Common myeloid progenitor, CD34-positive (primary cell): Measurements from ENCODE around the gene DUSP9.

Source experiments
- CTCF ChIA-PET: fragments of 350-600 bp; sonication (Branson Sonifier 250); formaldehyde crosslinking; loops from one replicate; lab custom pipeline; 2021; ENCODE audit warnings: antibody characterized with exemption; lab: Charles Lee
- POLR2A ChIA-PET: fragments of 350-600 bp; sonication (Branson Sonifier 250); formaldehyde crosslinking; loops from one replicate; lab custom pipeline; 2021; ENCODE audit warnings: antibody characterized with exemption; lab: Charles Lee
- DNase-seq, 3 donors: peaks; one replicate each; pipeline versions ENCODE4 v3.0.0 to v3.0.0-alpha.2; 2013
- H3K27ac ChIP-seq, 2 experiments: 1 replicate in 1 of 2; 2 replicates in 1 of 2; pipeline ENCODE4 v1.7.0; 2013; ENCODE audit warnings: inconsistent platforms in 2 of 2, low read length in 2 of 2, mild to moderate bottlenecking in 2 of 2, low read depth in 1 of 2, moderate library complexity in 1 of 2; ENCODE audit not compliant: severe bottlenecking in 2 of 2, insufficient read depth in 1 of 2, poor library complexity in 1 of 2
- H3K27me3 ChIP-seq, 5 experiments: replicated peaks in 2 of 5; 1 replicate in 3 of 5; 2 replicates in 2 of 5; pipeline versions ENCODE4 v1.6.1 to v1.7.0; 2013; ENCODE audit warnings: low read length in 4 of 5, mild to moderate bottlenecking in 2 of 5, moderate library complexity in 2 of 5, inconsistent platforms in 1 of 5; ENCODE audit not compliant: insufficient read depth in 5 of 5, control insufficient read depth in 4 of 5
- H3K36me3 ChIP-seq, 4 experiments: 1 replicate in 2 of 4; 2 replicates in 2 of 4; pipeline versions ENCODE4 v1.6.1 to v1.7.0; 2013; ENCODE audit warnings: low read length in 3 of 4, control low read depth in 1 of 4, mild to moderate bottlenecking in 1 of 4; ENCODE audit not compliant: control insufficient read depth in 4 of 4, insufficient read depth in 4 of 4
- H3K4me1 ChIP-seq, 4 experiments: 1 replicate in 3 of 4; 2 replicates in 1 of 4; pipeline versions ENCODE4 v1.6.1 to v1.7.1; 2013; ENCODE audit warnings: low read length in 3 of 4, mild to moderate bottlenecking in 3 of 4, control low read depth in 1 of 4, inconsistent platforms in 1 of 4, moderate library complexity in 1 of 4; ENCODE audit not compliant: control insufficient read depth in 4 of 4, insufficient read depth in 4 of 4; ENCODE audit errors: control extremely low read depth in 1 of 4
- H3K4me3 ChIP-seq, 7 experiments: 1 replicate in 4 of 7; 2 replicates in 3 of 7; pipeline versions ENCODE4 v1.5.1 to v1.7.0; 2013; ENCODE audit warnings: mild to moderate bottlenecking in 7 of 7, low read length in 6 of 7, moderate library complexity in 6 of 7, inconsistent platforms in 2 of 7, low read depth in 2 of 7, control low read depth in 1 of 7; ENCODE audit not compliant: insufficient read depth in 4 of 7, control insufficient read depth in 1 of 7; ENCODE audit errors: extremely low read depth in 1 of 7
- H3K9me3 ChIP-seq, 5 experiments: 1 replicate in 4 of 5; 2 replicates in 1 of 5; pipeline versions ENCODE4 v1.6.1 to v1.7.1; 2013; ENCODE audit warnings: low read length in 4 of 5, mild to moderate bottlenecking in 2 of 5, inconsistent platforms in 1 of 5, low read depth in 1 of 5, moderate library complexity in 1 of 5; ENCODE audit not compliant: control insufficient read depth in 4 of 5, insufficient read depth in 2 of 5; ENCODE audit errors: control extremely low read depth in 1 of 5
- WGBS: methylation state at CpG from one replicate; pipeline ENCODE4 v1.1.5; 2013; ENCODE audit not compliant: insufficient coverage; 5-methylcytosine and 5-hydroxymethylcytosine counted together

DUSP9 gene

DNA sequence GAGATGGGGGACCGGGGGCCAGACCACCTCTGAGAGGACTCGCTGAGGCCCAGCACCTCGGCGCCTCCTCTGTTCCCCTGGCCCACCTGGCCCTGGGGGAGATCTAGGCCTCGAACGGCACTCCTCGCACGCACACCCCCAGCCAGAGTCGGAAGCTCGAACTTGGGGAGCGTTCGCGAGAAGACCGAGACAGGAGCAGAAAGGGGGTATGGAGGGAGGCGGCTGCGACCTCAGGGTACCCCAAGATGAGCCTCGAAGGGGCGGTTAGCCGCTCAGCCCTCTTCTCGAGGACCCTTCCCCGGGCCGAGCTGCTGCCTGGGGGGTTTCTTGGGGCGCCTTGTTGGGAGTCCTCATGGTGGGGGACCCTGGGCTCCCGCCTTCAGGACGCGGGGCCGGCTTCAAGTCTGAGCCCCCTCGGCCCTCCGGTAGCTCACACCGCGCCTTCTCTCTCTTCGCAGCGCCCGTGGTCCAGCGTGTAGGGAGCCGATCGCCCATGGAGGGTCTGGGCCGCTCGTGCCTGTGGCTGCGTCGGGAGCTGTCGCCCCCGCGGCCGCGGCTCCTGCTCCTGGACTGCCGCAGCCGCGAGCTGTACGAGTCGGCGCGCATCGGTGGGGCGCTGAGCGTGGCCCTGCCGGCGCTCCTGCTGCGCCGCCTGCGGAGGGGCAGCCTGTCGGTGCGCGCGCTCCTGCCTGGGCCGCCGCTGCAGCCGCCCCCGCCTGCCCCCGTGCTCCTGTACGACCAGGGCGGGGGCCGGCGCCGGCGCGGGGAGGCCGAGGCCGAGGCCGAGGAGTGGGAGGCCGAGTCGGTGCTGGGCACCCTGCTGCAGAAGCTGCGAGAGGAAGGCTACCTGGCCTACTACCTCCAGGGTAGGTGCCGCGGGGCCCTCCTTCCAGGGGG, 706 bp downstream of the DUSP9 start:
- Histone ChIP-seq H3K4me3 (no peak overlapping the region), H3K27ac (no peak overlapping the region), H3K4me1 (peaks cover 0 to 13% (median 5%) of the 10 kb centered on the region in 4 experiments), H3K27me3 (peaks cover 0 to 65% (median 24%) of the 10 kb centered on the region in 5 experiments), H3K36me3 (no peaks in the 10 kb centered on the region), H3K9me3 (peaks cover 0 to 5% (median 0%) of the 10 kb centered on the region in 5 experiments)
- WGBS = 32% methylated on average over 85 of the region's 85 CpGs
- CTCF ChIA-PET = interaction anchor here (0.8 to 3.5 kb wide), 9 partner anchors 11 to 108 kb away, joined by 3 to 16 read pairs (median 5); no protein-coding TSS in a partner anchor
- POLR2A ChIA-PET = no interaction called here
- DNase-seq = no peak

DNA sequence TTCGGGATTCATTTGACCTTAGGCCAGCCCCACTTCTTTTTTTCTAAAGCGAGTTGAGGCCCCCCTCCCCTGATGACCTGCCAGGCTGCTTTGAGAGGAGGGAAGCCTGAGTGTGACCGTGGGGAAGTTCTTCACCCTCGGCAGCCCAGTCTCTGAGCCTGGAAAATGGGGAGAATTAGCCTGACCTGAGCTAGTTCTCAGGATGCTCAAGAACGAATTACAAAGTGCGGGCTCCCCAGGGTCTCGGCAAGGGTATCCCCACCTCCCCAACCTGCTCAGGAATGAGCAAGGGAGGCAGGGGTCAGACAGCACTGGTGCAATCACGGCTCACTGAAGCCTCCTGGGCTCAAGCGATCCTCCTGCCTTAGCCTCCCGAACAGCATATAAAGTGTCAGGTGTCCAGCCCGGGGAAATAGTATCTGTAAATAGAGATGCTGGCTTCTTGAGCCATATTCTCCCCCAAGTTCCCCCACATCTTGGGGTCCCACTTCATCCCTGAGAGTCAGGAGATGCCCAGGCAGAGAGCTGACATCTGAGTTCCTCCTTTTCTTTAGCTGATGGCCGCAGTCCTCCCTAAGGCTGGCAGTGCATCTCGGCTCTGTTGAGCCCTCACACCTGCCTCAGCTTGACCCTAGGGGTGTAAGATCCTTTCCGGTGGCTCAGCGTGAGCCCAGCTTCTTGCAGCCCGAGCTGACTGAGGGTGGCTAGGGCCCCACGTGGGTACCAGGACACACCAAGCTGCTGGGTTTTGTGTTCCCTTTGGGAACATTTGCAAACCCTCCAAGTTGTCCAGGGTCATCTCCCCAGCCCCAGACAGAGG, 1.6 kb downstream of the DUSP9 start:
- ChIA-PET POLR2A (no interaction called here), CTCF (interaction anchor here (0.5 to 3.5 kb wide), 12 partner anchors 8 to 109 kb away, joined by 3 to 16 read pairs (median 4); no protein-coding TSS in a partner anchor)
- Histone ChIP-seq H3K4me1 (peaks cover 0 to 11% (median 3%) of the 10 kb centered on the region in 4 experiments), H3K27me3 (peaks cover 0 to 57% (median 20%) of the 10 kb centered on the region in 5 experiments), H3K4me3 (no peak overlapping the region), H3K9me3 (peaks cover 0 to 5% (median 0%) of the 10 kb centered on the region in 5 experiments), H3K27ac (no peak overlapping the region), H3K36me3 (no peaks in the 10 kb centered on the region)
- DNase-seq = no peak
- 82% methylated on average over 15 of the region's 17 CpGs for WGBS

DNA sequence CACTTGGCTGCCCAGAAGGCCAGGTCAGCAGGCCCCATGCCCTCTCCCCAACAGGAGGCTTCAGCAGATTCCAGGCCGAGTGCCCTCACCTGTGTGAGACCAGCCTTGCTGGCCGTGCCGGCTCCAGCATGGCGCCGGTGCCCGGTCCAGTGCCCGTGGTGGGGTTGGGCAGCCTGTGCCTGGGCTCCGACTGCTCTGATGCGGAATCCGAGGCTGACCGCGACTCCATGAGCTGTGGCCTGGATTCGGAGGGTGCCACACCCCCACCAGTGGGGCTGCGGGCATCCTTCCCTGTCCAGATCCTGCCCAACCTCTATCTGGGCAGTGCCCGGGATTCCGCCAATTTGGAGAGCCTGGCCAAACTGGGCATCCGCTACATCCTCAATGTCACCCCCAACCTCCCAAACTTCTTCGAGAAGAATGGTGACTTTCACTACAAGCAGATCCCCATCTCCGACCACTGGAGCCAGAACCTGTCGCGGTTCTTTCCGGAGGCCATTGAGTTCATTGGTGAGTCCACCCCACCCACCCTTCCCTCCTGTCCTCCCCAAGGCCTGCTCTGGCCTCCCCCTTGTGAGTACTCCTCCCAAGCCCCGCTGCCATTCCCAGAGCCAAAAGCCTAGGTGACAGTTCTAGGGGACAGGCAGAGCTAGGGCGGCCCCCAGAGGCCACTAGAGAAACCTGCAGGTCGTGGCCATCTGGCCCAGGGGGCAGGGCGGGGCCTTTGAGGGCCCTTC, 2.3 kb downstream of the DUSP9 start:
- ChIA-PET CTCF (interaction anchor here (1.1 to 3.5 kb wide), 8 partner anchors 9 to 110 kb away, joined by 3 to 16 read pairs (median 4); no protein-coding TSS in a partner anchor), POLR2A (no interaction called here)
- Histone ChIP-seq H3K36me3 (no peaks in the 10 kb centered on the region), H3K9me3 (peaks cover 0 to 8% (median 0%) of the 10 kb centered on the region in 5 experiments), H3K27ac (no peak overlapping the region), H3K4me3 (no peak overlapping the region), H3K4me1 (peaks cover 0 to 7% (median 0%) of the 10 kb centered on the region in 4 experiments), H3K27me3 (peaks cover 0 to 52% (median 21%) of the 10 kb centered on the region in 5 experiments)
- WGBS = 84% methylated on average over 25 of the region's 26 CpGs
- peak; percentile 33 to 54 (median 39) for DNase-seq

DNA sequence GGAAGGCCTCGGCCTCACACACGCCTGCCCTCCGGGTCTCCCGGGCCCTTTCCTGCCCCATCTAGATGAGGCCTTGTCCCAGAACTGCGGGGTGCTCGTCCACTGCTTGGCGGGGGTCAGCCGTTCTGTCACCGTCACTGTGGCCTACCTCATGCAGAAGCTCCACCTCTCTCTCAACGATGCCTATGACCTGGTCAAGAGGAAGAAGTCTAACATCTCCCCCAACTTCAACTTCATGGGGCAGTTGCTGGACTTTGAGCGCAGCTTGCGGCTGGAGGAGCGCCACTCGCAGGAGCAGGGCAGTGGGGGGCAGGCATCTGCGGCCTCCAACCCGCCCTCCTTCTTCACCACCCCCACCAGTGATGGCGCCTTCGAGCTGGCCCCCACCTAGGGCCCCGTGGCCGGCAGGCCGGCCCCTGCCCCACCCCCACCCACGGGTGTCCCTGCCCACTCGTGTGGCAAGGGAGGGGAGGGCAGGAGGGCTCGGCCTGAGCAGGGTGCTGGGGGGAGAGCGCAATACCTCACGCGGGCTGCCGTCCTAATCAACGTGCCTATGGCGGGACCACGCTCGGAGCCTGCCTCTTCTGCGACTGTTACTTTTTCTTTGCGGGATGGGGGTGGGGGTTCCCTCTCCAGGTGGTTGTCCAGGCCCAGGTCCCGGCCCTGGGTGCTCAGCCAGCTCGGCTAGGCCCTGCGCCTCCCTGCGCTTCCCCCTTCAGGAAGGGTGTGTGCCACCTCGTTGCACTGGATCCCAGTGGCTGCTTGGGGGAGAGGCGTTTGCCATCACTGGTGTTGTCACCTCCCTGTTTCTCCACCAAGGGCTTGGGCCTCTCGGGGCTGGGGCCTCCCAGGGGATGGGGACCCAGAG, 3.1 kb downstream of the DUSP9 start:
- ChIA-PET POLR2A (no interaction called here), CTCF (interaction anchor here (1.1 to 3.5 kb wide), 7 partner anchors 10 to 111 kb away, joined by 3 to 16 read pairs (median 4); no protein-coding TSS in a partner anchor)
- peaks cover 0 to 4% (median 0%) of the 10 kb centered on the region in 4 experiments for H3K4me1 ChIP-seq
- no peaks in the 10 kb centered on the region for H3K36me3 ChIP-seq
- DNase-seq = no peak
- peaks cover 0 to 8% (median 0%) of the 10 kb centered on the region in 5 experiments for H3K9me3 ChIP-seq
- no peak overlapping the region for H3K27ac ChIP-seq
- 77% methylated on average over 33 of the region's 41 CpGs for WGBS
- no peak overlapping the region for H3K4me3 ChIP-seq
- H3K27me3 ChIP-seq = peaks cover 0 to 43% (median 20%) of the 10 kb centered on the region in 5 experiments

DNA sequence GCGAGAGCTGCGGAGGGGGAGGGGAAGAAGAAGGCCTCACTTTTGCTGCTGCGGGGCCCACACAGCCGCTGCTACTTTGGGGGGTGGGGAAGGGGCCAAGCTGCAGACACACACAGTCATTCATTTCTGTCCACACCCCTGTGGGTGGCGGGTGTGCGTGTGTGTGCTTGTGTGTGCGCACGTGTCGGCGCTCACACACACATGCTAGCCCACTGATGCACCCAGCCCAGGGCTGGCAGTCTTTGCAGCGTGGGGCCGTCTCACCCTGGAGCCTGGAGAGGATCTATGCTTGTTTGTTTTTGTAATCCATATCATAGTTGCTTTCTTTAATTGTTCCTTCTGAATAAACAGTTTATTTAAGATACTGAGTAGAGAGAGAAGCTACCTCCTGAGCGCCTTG, 4.0 kb downstream of the DUSP9 start:
- Histone ChIP-seq H3K36me3 (no peaks in the 10 kb centered on the region), H3K9me3 (peaks cover 0 to 8% (median 0%) of the 10 kb centered on the region in 5 experiments), H3K27ac (no peak overlapping the region), H3K27me3 (peaks cover 0 to 35% (median 15%) of the 10 kb centered on the region in 5 experiments), H3K4me1 (peaks cover 0 to 4% (median 0%) of the 10 kb centered on the region in 4 experiments), H3K4me3 (no peak overlapping the region)
- CTCF ChIA-PET = interaction anchor here (1.2 to 2.0 kb wide), 5 partner anchors 10 to 95 kb away, joined by 3 to 7 read pairs (median 4); no protein-coding TSS in a partner anchor
- no peak for DNase-seq
- POLR2A ChIA-PET = no interaction called here
- WGBS = 91% methylated on average over 4 of the region's 13 CpGs
